Mesothelial cell of epicardium (in vitro differentiated cells): ENCODE results near the gene ARHGAP27. TPM values are rescaled to one million over a fixed set of nuclear protein-coding genes. Genes with fewer than 3 reads are reported as not detected.
"Not testable (repeated sequence)": the region's sequence is repeated elsewhere in the genome, so short reads cannot be mapped to it uniquely, and the experiment has no call there.

Source experiments
- DNase-seq, 2 experiments: peaks; one replicate each; pipeline ENCODE4 v3.0.0; 2021; ENCODE audit warnings: low spot score in 2 of 2; ENCODE audit not compliant: unreplicated experiment in 2 of 2
- H3K27ac Mint-ChIP-seq: 2 replicates; pipeline ENCODE4 v1.8.0; 2021; ENCODE audit warnings: mixed read lengths
- H3K27me3 Mint-ChIP-seq: 2 replicates; pipeline ENCODE4 v1.8.0; 2021; ENCODE audit warnings: low read depth, mixed read lengths
- H3K36me3 Mint-ChIP-seq: 2 replicates; pipeline ENCODE4 v1.8.0; 2021; ENCODE audit warnings: mixed read lengths
- H3K4me1 Mint-ChIP-seq: 2 replicates; pipeline ENCODE4 v1.8.0; 2021; ENCODE audit warnings: mixed read lengths
- H3K4me3 Mint-ChIP-seq: 2 replicates; pipeline ENCODE4 v1.8.0; 2021; ENCODE audit warnings: mild to moderate bottlenecking, moderate library complexity, mixed read lengths
- H3K9me3 Mint-ChIP-seq: 2 replicates; pipeline ENCODE4 v1.8.0; 2021; ENCODE audit warnings: mixed read lengths
- CTCF ChIP-seq: fragments of 200-600 bp; sonication (generic); IDR thresholded peaks from one replicate; pipeline ENCODE4 v1.5.0; 2021; ENCODE audit warnings: antibody characterized with exemption; ENCODE audit not compliant: unreplicated experiment
- total RNA-seq: library from RNA; stranded (reverse); gene quantifications from 3 replicates; pipeline ENCODE4 v1.2.1, GENCODE V29; 2021

ARHGAP27 gene
- 14.5 to 16.8 TPM (median 14.8 TPM) in 3 replicates for total RNA-seq

- no peak for DNase-seq
- H3K27me3 Mint-ChIP-seq = peaks cover 57% of the 10 kb centered on the region
- no peaks in the 10 kb centered on the region for H3K9me3 Mint-ChIP-seq
- TF ChIP-seq CTCF = no peak
- peak within 1 kb of the TSS; percentile 71 for H3K4me3 Mint-ChIP-seq
- H3K27ac Mint-ChIP-seq = peak within 1 kb of the TSS; percentile 25
- H3K4me1 Mint-ChIP-seq = peaks cover 23% of the 10 kb centered on the region
- peaks cover 4% of the 10 kb centered on the region for H3K36me3 Mint-ChIP-seq
Measured at GRCh38 chr17:45432405-45433158, at the start of gene ARHGAP27. TSS of gene ARHGAP27 (minus strand) at chr17:45432870. CDS start at chr17:45430279, 2,591 bp downstream.

GRCh38 chr17:45482317-45482716 is 49.6 kb upstream of the ARHGAP27 start:
- not testable (repeated sequence) for H3K4me1 Mint-ChIP-seq

GRCh38 chr17:45475436-45475835 is 42.8 kb upstream of the ARHGAP27 start:
- H3K27ac Mint-ChIP-seq, DNase-seq, H3K4me3 Mint-ChIP-seq, H3K27me3 Mint-ChIP-seq, H3K4me1 Mint-ChIP-seq, H3K9me3 Mint-ChIP-seq: not testable (repeated sequence)
- H3K36me3 Mint-ChIP-seq = peaks cover 11% of the 10 kb centered on the region

More at GRCh38 chr17:45482317-45482716, 49.6 kb upstream of the ARHGAP27 start:
- not testable (repeated sequence) for H3K27ac Mint-ChIP-seq, H3K27me3 Mint-ChIP-seq, H3K4me3 Mint-ChIP-seq, H3K9me3 Mint-ChIP-seq, DNase-seq, H3K36me3 Mint-ChIP-seq

- DNase-seq, H3K36me3 Mint-ChIP-seq, H3K27me3 Mint-ChIP-seq, H3K27ac Mint-ChIP-seq, H3K9me3 Mint-ChIP-seq, H3K4me3 Mint-ChIP-seq: not testable (repeated sequence)
- H3K4me1 Mint-ChIP-seq = peaks cover 10% of the 10 kb centered on the region
Measured at GRCh38 chr17:45472249-45472648, 39.6 kb upstream of the ARHGAP27 start.

GRCh38 chr17:45469204-45469563 is 36.5 kb upstream of the ARHGAP27 start:
- Mint-ChIP-seq H3K27ac (peak overlapping the region; percentile 91), H3K4me1 (peaks cover 10% of the 10 kb centered on the region)
- not testable (repeated sequence) for H3K4me3 Mint-ChIP-seq, DNase-seq, H3K36me3 Mint-ChIP-seq, H3K27me3 Mint-ChIP-seq, H3K9me3 Mint-ChIP-seq

- not testable (repeated sequence) for H3K9me3 Mint-ChIP-seq, DNase-seq, H3K4me3 Mint-ChIP-seq, H3K27me3 Mint-ChIP-seq, H3K36me3 Mint-ChIP-seq
- Mint-ChIP-seq H3K27ac (peak overlapping the region; percentile 91), H3K4me1 (peaks cover 10% of the 10 kb centered on the region)
Measured at GRCh38 chr17:45468293-45469203, 35.9 kb upstream of the ARHGAP27 start.

GRCh38 chr17:45461524-45462327 is 29.1 kb upstream of the ARHGAP27 start:
- not testable (repeated sequence) for H3K27me3 Mint-ChIP-seq, H3K4me3 Mint-ChIP-seq, DNase-seq, H3K4me1 Mint-ChIP-seq, H3K27ac Mint-ChIP-seq, H3K9me3 Mint-ChIP-seq
- H3K36me3 Mint-ChIP-seq = peaks cover 11% of the 10 kb centered on the region

- not testable (repeated sequence) for H3K27me3 Mint-ChIP-seq, H3K9me3 Mint-ChIP-seq, H3K4me3 Mint-ChIP-seq, H3K4me1 Mint-ChIP-seq, DNase-seq, H3K27ac Mint-ChIP-seq
- peaks cover 11% of the 10 kb centered on the region for H3K36me3 Mint-ChIP-seq
Measured at GRCh38 chr17:45460422-45460821, 27.8 kb upstream of the ARHGAP27 start.

- not testable (repeated sequence) for H3K27me3 Mint-ChIP-seq, H3K27ac Mint-ChIP-seq, H3K9me3 Mint-ChIP-seq, H3K4me3 Mint-ChIP-seq, H3K36me3 Mint-ChIP-seq, DNase-seq, H3K4me1 Mint-ChIP-seq
Measured at GRCh38 chr17:45454341-45454740, 21.7 kb upstream of the ARHGAP27 start.

GRCh38 chr17:45453731-45454130 is 21.1 kb upstream of the ARHGAP27 start:
- H3K27me3 Mint-ChIP-seq = not testable (repeated sequence)

GRCh38 chr17:45453225-45453534 is 20.5 kb upstream of the ARHGAP27 start:
- not testable (repeated sequence) for H3K27me3 Mint-ChIP-seq, DNase-seq, H3K27ac Mint-ChIP-seq, H3K9me3 Mint-ChIP-seq, H3K4me1 Mint-ChIP-seq, H3K4me3 Mint-ChIP-seq, H3K36me3 Mint-ChIP-seq

More at GRCh38 chr17:45453731-45454130, 21.1 kb upstream of the ARHGAP27 start:
- not testable (repeated sequence) for H3K36me3 Mint-ChIP-seq, H3K4me1 Mint-ChIP-seq, H3K9me3 Mint-ChIP-seq, H3K4me3 Mint-ChIP-seq, H3K27ac Mint-ChIP-seq, DNase-seq

- not testable (repeated sequence) for H3K27me3 Mint-ChIP-seq, H3K4me3 Mint-ChIP-seq, H3K9me3 Mint-ChIP-seq, DNase-seq, H3K36me3 Mint-ChIP-seq, H3K4me1 Mint-ChIP-seq, H3K27ac Mint-ChIP-seq
Measured at GRCh38 chr17:45452329-45453224, 19.9 kb upstream of the ARHGAP27 start.
